Psoas muscle (tissue), 8 donors: ENCODE results near the gene AGR3. TPM values are rescaled to one million over a fixed set of nuclear protein-coding genes. Genes with fewer than 3 reads are reported as not detected.

ENCODE experiments used
- ATAC-seq, 4 donors: fragments of 200-7000 bp; cut with Tn5 transposase; one replicate each; pipeline ENCODE4 v1.9.1; 2020; ENCODE audit warnings: moderate library complexity in 3 of 4, mild to moderate bottlenecking in 2 of 4
- DNase-seq, 2 donors: peaks; one replicate each; pipeline ENCODE4 v3.0.0-alpha.2; 2020
- H3K27ac ChIP-seq: fragments of 200-600 bp; one replicate; pipeline ENCODE4 v1.8.0; 2022
- H3K27me3 ChIP-seq, 3 donors: fragments of 200-600 bp in 1 of 3; one replicate each; pipeline versions ENCODE4 v1.6.1 to v1.8.0; 2013 to 2022; ENCODE audit warnings: low read length in 2 of 3, mild to moderate bottlenecking in 2 of 3, moderate library complexity in 1 of 3; ENCODE audit not compliant: insufficient read depth in 3 of 3
- H3K36me3 ChIP-seq, 2 donors: fragments of 200-600 bp in 1 of 2; one replicate each; pipeline versions ENCODE4 v1.6.1 to v1.8.0; 2013 to 2022; ENCODE audit warnings: low read depth in 1 of 2, mild to moderate bottlenecking in 1 of 2, moderate library complexity in 1 of 2; ENCODE audit not compliant: insufficient read depth in 1 of 2
- H3K4me1 ChIP-seq: fragments of 200-600 bp; one replicate; pipeline ENCODE4 v1.8.0; 2022
- H3K4me3 ChIP-seq: fragments of 200-600 bp; one replicate; pipeline ENCODE4 v1.8.0; 2022; ENCODE audit warnings: mild to moderate bottlenecking
- H3K9me3 ChIP-seq: fragments of 200-600 bp; one replicate; pipeline ENCODE4 v1.8.0; 2022
- WGBS, 3 donors: extraction: QIAGEN DNeasy Blood & Tissue Kit; methylation state at CpG; one replicate each; pipeline versions ENCODE4 v1.1.6 to v1.1.7; 2013; 5-methylcytosine and 5-hydroxymethylcytosine counted together
- intact Hi-C, 2 donors: fragments of 100-400 bp; cut with DNase I; formaldehyde crosslinking; loops; one replicate each; pipeline versions ENCODE4 v1.11.0 to v1.14.2; 2022
- polyA plus RNA-seq, 3 donors: library from polyadenylated mRNA; stranded (reverse); fragments of 200-250 nt; gene quantifications; one replicate each; pipeline ENCODE4 v1.2.3, GENCODE V29; 2013
- total RNA-seq, 4 donors: library from RNA; stranded (reverse); fragmentation: NEBNext Ultra II Directional in 2 of 4; extraction: Animal tissue kit (Norgen Biotek cat#: 25700) in 2 of 4; gene quantifications; one replicate each; pipeline versions ENCODE4 v1.2.1 to v1.2.4, GENCODE V29; 2021 to 2023
- TF ChIP-seq, protein P1 (sequence below): fragments of 200-600 bp; IDR thresholded peaks from one replicate; pipeline ENCODE4 v1.8.0; 2022; ENCODE audit warnings: antibody characterized with exemption
- donor health status: healthy with polysubstance abuse.
- donor health status: DM: no; HTN: no; CAD: no; lungs with moderate emphysema.
- donor health status: Bipolar disorder and iron deficiency.
- donor health status: healthy.
- donor health status: DM: yes; HTN: yes; CAD: no.
- donor health status: DM: no; HTN: no; CAD: no.
- donor health status: DM: no; HTN: no; CAD: no.
- donor health status: DM: yes; HTN: yes; CAD: no.

AGR3 gene
- total and polyA plus RNA-seq, 7 donors: 0.31 TPM; not detected in 6

DNA sequence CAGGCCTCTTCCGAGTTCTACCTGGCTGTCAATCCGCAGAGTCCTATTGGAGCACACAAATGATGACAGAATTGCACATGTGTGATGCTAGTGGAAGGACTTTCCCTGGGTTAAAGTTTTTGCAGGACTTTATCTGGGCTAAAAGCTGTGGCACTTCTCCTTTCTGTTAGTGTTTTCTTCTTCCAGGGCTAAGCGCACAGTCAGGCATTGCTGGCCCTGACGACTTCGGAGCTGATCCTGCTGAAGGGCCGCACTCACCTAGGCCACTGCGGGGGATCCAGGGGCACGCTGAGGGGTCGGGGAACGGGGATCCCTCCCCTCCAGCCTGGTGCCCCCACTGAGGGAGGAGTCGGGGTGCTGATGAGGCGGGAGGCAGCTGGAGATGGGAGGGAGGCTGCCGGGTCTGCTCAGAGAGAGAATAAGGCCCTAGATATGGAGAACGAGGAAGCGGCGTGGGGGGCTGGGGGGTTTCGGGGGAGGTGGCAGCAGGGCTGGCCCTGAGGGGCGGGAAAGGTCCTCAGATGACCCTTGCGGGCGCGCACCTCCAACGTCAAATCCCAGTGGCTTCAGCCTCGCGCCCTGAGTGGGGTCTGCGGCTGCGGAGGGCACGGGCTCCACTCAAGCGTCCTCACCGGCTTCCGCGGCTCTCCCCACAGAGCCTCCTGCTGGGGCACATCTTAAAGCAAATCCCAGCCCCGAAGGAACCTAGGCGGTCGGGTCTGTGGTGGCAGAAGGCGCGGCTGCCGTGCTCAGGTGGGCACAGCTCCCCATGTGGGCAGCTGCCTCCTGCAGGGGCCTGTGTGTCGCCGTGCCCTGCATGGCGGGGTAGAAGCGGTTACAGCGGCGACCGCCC is 30.9 kb downstream of the AGR3 start:
- DNase-seq (no peak), ATAC-seq (no peak)
- H3K36me3 ChIP-seq: no peaks in the 10 kb centered on the region
- H3K27me3 ChIP-seq: no peaks in the 10 kb centered on the region
- no peaks in the 10 kb centered on the region for H3K4me1 ChIP-seq
- H3K4me3 ChIP-seq: no peak overlapping the region
- 69 to 77% (median 77%) methylated on average over 43 to 44 of the region's 44 CpGs for WGBS, 3 donors
- no peaks in the 10 kb centered on the region for H3K9me3 ChIP-seq
- no peak overlapping the region for H3K27ac ChIP-seq
- intact Hi-C loops: no loop called here
- TF ChIP-seq, protein P1, sequence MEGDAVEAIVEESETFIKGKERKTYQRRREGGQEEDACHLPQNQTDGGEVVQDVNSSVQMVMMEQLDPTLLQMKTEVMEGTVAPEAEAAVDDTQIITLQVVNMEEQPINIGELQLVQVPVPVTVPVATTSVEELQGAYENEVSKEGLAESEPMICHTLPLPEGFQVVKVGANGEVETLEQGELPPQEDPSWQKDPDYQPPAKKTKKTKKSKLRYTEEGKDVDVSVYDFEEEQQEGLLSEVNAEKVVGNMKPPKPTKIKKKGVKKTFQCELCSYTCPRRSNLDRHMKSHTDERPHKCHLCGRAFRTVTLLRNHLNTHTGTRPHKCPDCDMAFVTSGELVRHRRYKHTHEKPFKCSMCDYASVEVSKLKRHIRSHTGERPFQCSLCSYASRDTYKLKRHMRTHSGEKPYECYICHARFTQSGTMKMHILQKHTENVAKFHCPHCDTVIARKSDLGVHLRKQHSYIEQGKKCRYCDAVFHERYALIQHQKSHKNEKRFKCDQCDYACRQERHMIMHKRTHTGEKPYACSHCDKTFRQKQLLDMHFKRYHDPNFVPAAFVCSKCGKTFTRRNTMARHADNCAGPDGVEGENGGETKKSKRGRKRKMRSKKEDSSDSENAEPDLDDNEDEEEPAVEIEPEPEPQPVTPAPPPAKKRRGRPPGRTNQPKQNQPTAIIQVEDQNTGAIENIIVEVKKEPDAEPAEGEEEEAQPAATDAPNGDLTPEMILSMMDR: no peak

DNA sequence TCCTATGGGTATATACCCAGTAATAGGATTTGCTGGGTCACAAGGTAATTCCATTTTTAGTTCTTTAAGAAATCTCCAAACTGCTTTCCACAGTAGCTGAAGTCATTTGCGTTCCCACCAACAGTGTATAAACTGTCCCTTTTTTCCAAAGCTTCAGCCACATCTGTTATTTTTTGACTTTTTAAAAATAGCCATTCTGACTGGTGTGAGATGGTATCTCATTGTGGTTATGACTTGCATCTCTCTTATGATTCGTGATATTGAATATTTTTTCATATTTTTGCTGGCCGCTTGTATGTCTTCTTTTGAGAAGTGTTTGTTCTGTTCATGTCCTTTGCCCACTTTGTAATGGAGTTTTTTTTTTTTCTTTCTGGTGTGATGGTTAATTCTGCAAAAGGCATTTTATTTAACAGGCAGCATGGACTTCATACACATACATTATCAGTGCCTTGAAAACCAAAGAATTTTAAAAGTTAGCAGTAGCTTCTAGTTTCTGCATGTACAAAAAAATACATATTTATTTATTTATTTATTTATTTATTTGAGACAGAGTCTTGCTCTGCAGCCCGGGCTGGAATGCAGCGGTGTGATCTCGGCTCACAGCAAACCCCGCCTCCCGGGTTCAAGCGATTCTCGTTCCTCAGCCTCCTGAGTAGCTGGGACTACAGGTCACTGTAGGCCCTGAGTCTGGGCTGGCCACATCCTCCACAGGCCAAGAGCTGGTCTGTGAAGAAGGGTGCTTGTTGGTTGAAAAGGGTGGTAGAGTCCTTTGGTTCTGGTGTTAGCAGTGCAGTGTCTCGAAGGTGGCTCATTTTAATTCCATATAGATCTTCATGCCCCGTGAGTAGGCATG is 32.3 kb downstream of the AGR3 start:
- DNase-seq: no peak
- Histone ChIP-seq H3K4me1 (no peaks in the 10 kb centered on the region), H3K27ac (no peak overlapping the region), H3K9me3 (no peaks in the 10 kb centered on the region), H3K4me3 (no peak overlapping the region), H3K36me3 (no peaks in the 10 kb centered on the region), H3K27me3 (peaks cover 0 to 1% (median 0%) of the 10 kb centered on the region in 3 donors)
- TF ChIP-seq, protein P1: no peak
- no peak for ATAC-seq
- WGBS, 3 donors: 82 to 95% (median 86%) methylated on average over 12 of the region's 12 CpGs
- intact Hi-C loops: no loop called here

DNA sequence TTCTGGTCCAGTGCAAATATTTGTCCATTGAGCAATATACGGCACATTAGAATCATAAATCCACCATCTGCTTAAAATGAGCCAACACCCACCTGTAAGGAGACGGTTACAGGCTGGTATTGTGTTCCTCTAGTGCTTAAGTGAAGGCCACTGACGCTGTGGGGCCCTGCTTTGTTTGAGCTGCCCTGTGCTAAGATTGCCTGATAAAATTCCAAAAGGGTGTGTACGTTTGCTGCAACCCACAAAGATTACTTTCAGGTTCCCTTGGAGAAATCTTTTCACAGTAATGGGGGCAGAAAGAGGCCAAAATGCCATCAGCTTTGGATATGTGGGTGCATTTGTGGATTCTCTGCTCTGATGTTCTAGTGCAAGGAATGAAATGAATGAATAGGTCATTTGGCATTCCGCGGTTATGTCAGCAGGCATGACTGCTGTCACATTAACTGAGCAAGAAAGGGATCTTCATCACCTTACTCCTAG is 34.4 kb downstream of the AGR3 start:
- no peak for DNase-seq
- H3K9me3 ChIP-seq: no peaks in the 10 kb centered on the region
- no peaks in the 10 kb centered on the region for H3K36me3 ChIP-seq
- 54 to 59% (median 57%) methylated on average over 6 of the region's 6 CpGs for WGBS, 3 donors
- no peak overlapping the region for H3K4me3 ChIP-seq
- H3K4me1 ChIP-seq: no peaks in the 10 kb centered on the region
- no peak overlapping the region for H3K27ac ChIP-seq
- ATAC-seq: no peak
- intact Hi-C loops: no loop called here
- peaks cover 0 to 2% (median 0%) of the 10 kb centered on the region in 3 donors for H3K27me3 ChIP-seq
- TF ChIP-seq, protein P1: no peak

DNA sequence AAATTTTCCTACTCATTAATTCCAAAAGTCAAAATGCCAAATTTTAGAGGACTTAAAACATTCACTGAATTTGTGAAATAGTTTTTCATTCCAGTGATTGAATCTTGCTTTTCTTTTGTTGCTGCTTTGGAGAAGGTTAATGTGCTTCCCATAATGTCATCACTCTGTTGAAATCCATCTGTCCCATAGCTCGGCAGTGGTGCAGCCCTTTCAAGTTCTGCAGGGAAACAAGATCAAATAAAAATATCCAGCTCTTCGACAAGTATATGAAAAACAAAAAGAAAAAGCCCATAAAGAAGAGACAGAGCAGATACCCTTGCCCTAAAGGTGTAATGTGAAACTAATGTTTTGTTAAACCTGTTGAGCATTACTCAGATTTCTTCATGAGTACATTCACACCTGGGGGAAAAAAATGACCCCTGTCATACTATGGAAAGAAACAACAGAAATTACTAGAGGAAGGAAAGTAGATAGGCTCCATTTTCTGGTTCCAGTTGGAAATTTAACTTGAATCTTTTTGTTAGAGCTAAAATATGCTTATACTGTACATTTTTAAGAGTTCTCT is 35.1 kb downstream of the AGR3 start:
- H3K36me3 ChIP-seq: no peaks in the 10 kb centered on the region
- H3K4me3 ChIP-seq: no peak overlapping the region
- intact Hi-C loops: no loop called here
- WGBS, 3 donors: 29 to 39% (median 37%) methylated on average over 2 of the region's 2 CpGs
- H3K4me1 ChIP-seq: no peaks in the 10 kb centered on the region
- TF ChIP-seq, protein P1: no peak
- ATAC-seq (no peak), DNase-seq (no peak)
- H3K27me3 ChIP-seq: peaks cover 0 to 2% (median 0%) of the 10 kb centered on the region in 3 donors
- no peak overlapping the region for H3K27ac ChIP-seq
- H3K9me3 ChIP-seq: no peaks in the 10 kb centered on the region
